H9 (cell line): ENCODE data around the gene CDC37. TPM values are rescaled to one million over a fixed set of nuclear protein-coding genes. Genes with fewer than 3 reads are reported as not detected.

ENCODE experiments used
- DNase-seq: peaks from one replicate; pipeline ENCODE4 v3.0.0-alpha.2; 2017
- H2AFZ ChIP-seq: one replicate; pipeline ENCODE4 v1.6.1; 2013; ENCODE audit warnings: mild to moderate bottlenecking, low read length, control low read depth, moderate library complexity
- H2AK5ac ChIP-seq: 2 replicates; pipeline ENCODE4 v1.6.1; 2013; ENCODE audit warnings: low read length, control low read depth, mixed read lengths; ENCODE audit not compliant: insufficient read length
- H2BK120ac ChIP-seq: one replicate; pipeline ENCODE4 v1.6.1; 2013; ENCODE audit warnings: low read depth, mild to moderate bottlenecking, low read length, control low read depth, inconsistent platforms; ENCODE audit not compliant: poor library complexity, severe bottlenecking
- H2BK12ac ChIP-seq: 2 replicates; pipeline ENCODE4 v1.6.1; 2013; ENCODE audit warnings: low read length, control low read depth, mixed read lengths, low read depth; ENCODE audit not compliant: insufficient read length
- H2BK15ac ChIP-seq: 2 replicates; pipeline ENCODE4 v1.6.1; 2013; ENCODE audit warnings: low read depth, low read length, control low read depth
- H2BK20ac ChIP-seq: one replicate; pipeline ENCODE4 v1.6.1; 2013; ENCODE audit warnings: low read depth, mild to moderate bottlenecking, low read length, control low read depth, inconsistent platforms; ENCODE audit not compliant: poor library complexity, severe bottlenecking
- H2BK5ac ChIP-seq: 2 replicates; pipeline ENCODE4 v1.6.1; 2013; ENCODE audit warnings: low read length, control low read depth, mixed read lengths; ENCODE audit not compliant: insufficient read length
- H3K14ac ChIP-seq: 2 replicates; pipeline ENCODE4 v1.6.1; 2013; ENCODE audit warnings: low read length, control low read depth; ENCODE audit not compliant: insufficient read depth
- H3K18ac ChIP-seq: 2 replicates; pipeline ENCODE4 v1.6.1; 2013; ENCODE audit warnings: low read depth, mild to moderate bottlenecking, mixed read lengths, low read length, control low read depth; ENCODE audit not compliant: insufficient read length
- H3K23ac ChIP-seq: 2 replicates; pipeline ENCODE4 v1.6.1; 2013; ENCODE audit warnings: low read length, control low read depth, mixed read lengths, low read depth; ENCODE audit not compliant: insufficient read length
- H3K23me2 ChIP-seq: 2 replicates; pipeline ENCODE4 v1.6.1; 2013; ENCODE audit warnings: low read depth, mild to moderate bottlenecking, mixed read lengths, low read length, control low read depth; ENCODE audit not compliant: insufficient read length, poor library complexity, severe bottlenecking
- H3K27ac ChIP-seq: 2 replicates; pipeline ENCODE4 v1.5.1; 2013; ENCODE audit warnings: low read length, control low read depth, mixed read lengths, low read depth; ENCODE audit not compliant: insufficient read length
- H3K27me3 ChIP-seq: 2 replicates; pipeline ENCODE4 v1.6.1; 2013; ENCODE audit warnings: low read length, control low read depth, inconsistent platforms; ENCODE audit not compliant: insufficient read depth
- H3K4ac ChIP-seq: 2 replicates; pipeline ENCODE4 v1.6.1; 2013; ENCODE audit warnings: low read depth, mild to moderate bottlenecking, control low read depth, inconsistent platforms, low read length, moderate library complexity
- H3K4me1 ChIP-seq: 2 replicates; pipeline ENCODE4 v1.6.1; 2013; ENCODE audit warnings: low read length, control low read depth, inconsistent platforms; ENCODE audit not compliant: insufficient read depth
- H3K4me2 ChIP-seq: 2 replicates; pipeline ENCODE4 v1.6.1; 2013; ENCODE audit warnings: low read length, control low read depth, mixed read lengths; ENCODE audit not compliant: insufficient read length, insufficient read depth
- H3K56ac ChIP-seq: 2 replicates; pipeline ENCODE4 v1.6.1; 2013; ENCODE audit warnings: low read depth, mild to moderate bottlenecking, mixed read lengths, low read length, control low read depth; ENCODE audit not compliant: insufficient read length
- H3K79me1 ChIP-seq: 2 replicates; pipeline ENCODE4 v1.6.1; 2013; ENCODE audit warnings: low read depth, mild to moderate bottlenecking, moderate library complexity, low read length, control low read depth, inconsistent platforms; ENCODE audit not compliant: insufficient read depth, poor library complexity, severe bottlenecking
- H3K79me2 ChIP-seq: 2 replicates; pipeline ENCODE4 v1.6.1; 2013; ENCODE audit warnings: low read length, control low read depth, inconsistent platforms; ENCODE audit not compliant: insufficient read depth
- H3K9ac ChIP-seq: 2 replicates; pipeline ENCODE4 v1.6.1; 2013; ENCODE audit warnings: low read length, control low read depth, mixed read lengths; ENCODE audit not compliant: insufficient read length; ENCODE audit errors: extremely low read depth
- H3K9me3 ChIP-seq: one replicate; pipeline ENCODE4 v1.6.1; 2013; ENCODE audit warnings: low read depth, low read length, inconsistent platforms; ENCODE audit not compliant: control insufficient read depth
- H3T11ph ChIP-seq: one replicate; pipeline ENCODE4 v1.6.1; 2013; ENCODE audit warnings: mild to moderate bottlenecking, low read length, control low read depth, inconsistent platforms
- H4K20me1 ChIP-seq: one replicate; pipeline ENCODE4 v1.6.1; 2013; ENCODE audit not compliant: control insufficient read depth, insufficient read length, insufficient read depth
- H4K5ac ChIP-seq: 2 replicates; pipeline ENCODE4 v1.6.1; 2013; ENCODE audit warnings: low read depth, mild to moderate bottlenecking, mixed read lengths, low read length, control low read depth; ENCODE audit not compliant: insufficient read length
- H4K8ac ChIP-seq: replicated peaks from 2 replicates; pipeline ENCODE4 v1.6.1; 2013; ENCODE audit warnings: low read length, control low read depth, mixed read lengths, low read depth; ENCODE audit not compliant: insufficient read length
- H4K91ac ChIP-seq: 2 replicates; pipeline ENCODE4 v1.6.1; 2013; ENCODE audit warnings: low read depth, mild to moderate bottlenecking, moderate library complexity, mixed read lengths, low read length, control low read depth; ENCODE audit not compliant: insufficient read length
- H3K27ac Mint-ChIP-seq, 3 experiments: 2 replicates in 2 of 3; 3 replicates in 1 of 3; pipeline ENCODE4 v1.8.0; 2020 to 2021; ENCODE audit warnings: mixed read lengths in 3 of 3, mild to moderate bottlenecking in 1 of 3, moderate library complexity in 1 of 3
- H3K27me3 Mint-ChIP-seq: 2 replicates; pipeline ENCODE4 v1.8.0; 2021; ENCODE audit warnings: low read depth, mild to moderate bottlenecking, moderate library complexity, mixed read lengths
- H3K36me3 Mint-ChIP-seq, 3 experiments: 2 replicates in 2 of 3; 3 replicates in 1 of 3; pipeline ENCODE4 v1.8.0; 2020 to 2021; ENCODE audit warnings: low read depth in 3 of 3, mixed read lengths in 3 of 3; ENCODE audit not compliant: insufficient read depth in 1 of 3
- H3K4me1 Mint-ChIP-seq, 2 experiments: 2 replicates each; pipeline ENCODE4 v1.8.0; 2020; ENCODE audit warnings: mixed read lengths in 2 of 2
- H3K4me3 Mint-ChIP-seq, 2 experiments: 2 replicates in 1 of 2; 3 replicates in 1 of 2; pipeline ENCODE4 v1.8.0; 2020 to 2021; ENCODE audit warnings: mild to moderate bottlenecking in 2 of 2, mixed read lengths in 2 of 2, moderate library complexity in 1 of 2
- H3K9me3 Mint-ChIP-seq, 2 experiments: 2 replicates in 1 of 2; 3 replicates in 1 of 2; pipeline ENCODE4 v1.8.0; 2020; ENCODE audit warnings: mild to moderate bottlenecking in 2 of 2, mixed read lengths in 2 of 2, moderate library complexity in 1 of 2
- WGBS: extraction: QIAGEN DNeasy Blood & Tissue Kit; methylation state at CpG from one replicate; pipeline ENCODE4 v1.1.7; 2013; ENCODE audit warnings: missing lambda C conversion rate, low lambda C conversion rate, mixed read lengths; ENCODE audit not compliant: insufficient read length; ENCODE audit errors: extremely low coverage; 5-methylcytosine and 5-hydroxymethylcytosine counted together
- total RNA-seq: library from RNA; stranded (reverse); gene quantifications from 2 replicates; pipeline ENCODE4 v1.2.1, GENCODE V29; 2021
- TF ChIP-seq, protein P1 (sequence below): fragments of 200-600 bp; sonication (generic); conservative IDR thresholded peaks from 3 replicates; pipeline ENCODE4 v1.8.0; 2021; ENCODE audit warnings: antibody characterized with exemption, mild to moderate bottlenecking

CDC37 gene
- total RNA-seq, 1 experiment from 2014 or later, result 155 TPM

DNA sequence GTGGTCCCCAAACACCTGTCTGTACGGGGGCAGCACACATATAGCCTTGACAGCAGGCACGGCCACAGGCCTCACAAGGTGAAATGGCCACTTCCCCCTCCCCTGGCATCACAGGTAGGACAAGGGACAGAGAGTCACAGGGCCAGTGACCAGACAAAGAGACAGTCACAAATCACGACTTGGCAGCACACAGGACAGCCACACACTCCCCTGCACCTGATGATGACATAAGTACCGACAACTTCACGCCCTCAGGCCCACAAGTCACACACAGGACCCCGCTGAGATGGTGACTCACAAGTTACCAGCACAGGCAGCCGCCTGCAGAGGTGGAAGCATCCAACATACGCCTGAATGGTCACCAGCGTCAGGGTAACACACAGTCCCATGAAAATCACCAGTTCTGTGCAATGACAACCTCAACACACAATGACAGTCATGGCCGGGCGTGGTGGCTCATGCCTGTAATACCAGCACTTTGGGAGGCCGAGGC lies 39.5 kb downstream of the CDC37 start:
- Histone ChIP-seq H3K27ac (no peak overlapping the region), H2AK5ac (no peak overlapping the region), H3K23me2 (no peaks in the 10 kb centered on the region), H2BK12ac (no peak overlapping the region), H3K56ac (no peak overlapping the region), H3K27me3 (no peaks in the 10 kb centered on the region), H3K79me1 (no peaks in the 10 kb centered on the region), H2BK20ac (no peak overlapping the region), H3K9me3 (no peaks in the 10 kb centered on the region), H3K9ac (no peak overlapping the region), H3K4ac (no peak overlapping the region), H3K4me1 (no peaks in the 10 kb centered on the region), H2BK120ac (no peak overlapping the region), H2AFZ (no peak overlapping the region), H4K20me1 (no peaks in the 10 kb centered on the region), H3K4me2 (no peak overlapping the region), H4K5ac (no peak overlapping the region), H2BK5ac (no peak overlapping the region), H3T11ph (no peak overlapping the region), H3K14ac (no peak overlapping the region), H2BK15ac (no peak overlapping the region), H3K79me2 (no peaks in the 10 kb centered on the region), H3K18ac (no peak overlapping the region), H4K91ac (no peak overlapping the region), H3K23ac (no peak overlapping the region), H4K8ac (no peak overlapping the region)
- no peak for DNase-seq
- Mint-ChIP-seq H3K36me3 (peaks cover 15 to 59% (median 50%) of the 10 kb centered on the region in 3 experiments; a peak in 6 of 7 replicates), H3K27ac (no peak overlapping the region), H3K9me3 (no peaks in the 10 kb centered on the region), H3K4me3 (no peak overlapping the region), H3K27me3 (no peaks in the 10 kb centered on the region; the same call in 1 of the 2 replicates), H3K4me1 (no peaks in the 10 kb centered on the region)
- TF ChIP-seq, protein P1, sequence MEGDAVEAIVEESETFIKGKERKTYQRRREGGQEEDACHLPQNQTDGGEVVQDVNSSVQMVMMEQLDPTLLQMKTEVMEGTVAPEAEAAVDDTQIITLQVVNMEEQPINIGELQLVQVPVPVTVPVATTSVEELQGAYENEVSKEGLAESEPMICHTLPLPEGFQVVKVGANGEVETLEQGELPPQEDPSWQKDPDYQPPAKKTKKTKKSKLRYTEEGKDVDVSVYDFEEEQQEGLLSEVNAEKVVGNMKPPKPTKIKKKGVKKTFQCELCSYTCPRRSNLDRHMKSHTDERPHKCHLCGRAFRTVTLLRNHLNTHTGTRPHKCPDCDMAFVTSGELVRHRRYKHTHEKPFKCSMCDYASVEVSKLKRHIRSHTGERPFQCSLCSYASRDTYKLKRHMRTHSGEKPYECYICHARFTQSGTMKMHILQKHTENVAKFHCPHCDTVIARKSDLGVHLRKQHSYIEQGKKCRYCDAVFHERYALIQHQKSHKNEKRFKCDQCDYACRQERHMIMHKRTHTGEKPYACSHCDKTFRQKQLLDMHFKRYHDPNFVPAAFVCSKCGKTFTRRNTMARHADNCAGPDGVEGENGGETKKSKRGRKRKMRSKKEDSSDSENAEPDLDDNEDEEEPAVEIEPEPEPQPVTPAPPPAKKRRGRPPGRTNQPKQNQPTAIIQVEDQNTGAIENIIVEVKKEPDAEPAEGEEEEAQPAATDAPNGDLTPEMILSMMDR, result no peak
- WGBS, result no CpG with 5 or more reads among the region's 12 CpGs
